Esophagus muscularis mucosa (tissue), 4 donors: ENCODE measurements around the gene DIPK1A.
A peak's percentile ranks its signal among the peaks of the same experiment; 100 is the strongest.

Experiments used
- EP300 ChIP-seq: sonication (generic); formaldehyde crosslinking; IDR thresholded peaks from one replicate; pipeline ENCODE4 v1.6.1; 2017; ENCODE audit warnings: antibody characterized with exemption
- POLR2A ChIP-seq: fragments of 450-650 bp; IDR thresholded peaks from one replicate; pipeline ENCODE4 v1.6.1; 2017; ENCODE audit warnings: antibody characterized with exemption, moderate library complexity, mild to moderate bottlenecking, low read depth
- POLR2AphosphoS5 ChIP-seq, 2 donors: sonication (generic); formaldehyde crosslinking; IDR thresholded peaks; one replicate each; pipeline ENCODE4 v1.6.1; 2017; ENCODE audit warnings: antibody characterized with exemption in 2 of 2
- TF ChIP-seq, protein P1 (sequence below), 3 experiments: fragments of 200-600 bp in 2 of 3; fragments of 450-650 bp in 1 of 3; sonication (generic) in 2 of 3; IDR thresholded peaks; one replicate each; pipeline ENCODE4 v1.5.1; 2017 to 2019; ENCODE audit warnings: antibody characterized with exemption in 3 of 3, mild to moderate bottlenecking in 2 of 3, moderate library complexity in 1 of 3

DNA sequence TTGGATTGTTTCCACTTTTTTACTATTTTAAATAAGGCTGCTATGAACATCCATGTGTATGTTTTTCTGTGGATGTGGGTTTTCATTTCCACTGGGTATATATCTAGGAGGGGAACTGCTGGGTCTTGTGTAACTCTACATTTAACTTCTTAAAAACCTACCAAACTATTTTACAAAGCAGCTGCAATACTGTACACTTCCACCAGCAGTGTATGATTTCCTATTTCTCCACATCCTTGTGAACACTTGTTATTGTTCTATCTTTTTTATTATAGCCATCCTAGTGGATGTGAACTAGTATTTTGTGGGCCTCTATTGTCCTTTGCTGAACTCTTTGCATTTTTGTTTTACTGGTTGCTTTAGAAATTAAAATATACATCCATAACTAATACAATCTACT, 33.4 kb downstream of the DIPK1A start:
- TF ChIP-seq, protein P1, sequence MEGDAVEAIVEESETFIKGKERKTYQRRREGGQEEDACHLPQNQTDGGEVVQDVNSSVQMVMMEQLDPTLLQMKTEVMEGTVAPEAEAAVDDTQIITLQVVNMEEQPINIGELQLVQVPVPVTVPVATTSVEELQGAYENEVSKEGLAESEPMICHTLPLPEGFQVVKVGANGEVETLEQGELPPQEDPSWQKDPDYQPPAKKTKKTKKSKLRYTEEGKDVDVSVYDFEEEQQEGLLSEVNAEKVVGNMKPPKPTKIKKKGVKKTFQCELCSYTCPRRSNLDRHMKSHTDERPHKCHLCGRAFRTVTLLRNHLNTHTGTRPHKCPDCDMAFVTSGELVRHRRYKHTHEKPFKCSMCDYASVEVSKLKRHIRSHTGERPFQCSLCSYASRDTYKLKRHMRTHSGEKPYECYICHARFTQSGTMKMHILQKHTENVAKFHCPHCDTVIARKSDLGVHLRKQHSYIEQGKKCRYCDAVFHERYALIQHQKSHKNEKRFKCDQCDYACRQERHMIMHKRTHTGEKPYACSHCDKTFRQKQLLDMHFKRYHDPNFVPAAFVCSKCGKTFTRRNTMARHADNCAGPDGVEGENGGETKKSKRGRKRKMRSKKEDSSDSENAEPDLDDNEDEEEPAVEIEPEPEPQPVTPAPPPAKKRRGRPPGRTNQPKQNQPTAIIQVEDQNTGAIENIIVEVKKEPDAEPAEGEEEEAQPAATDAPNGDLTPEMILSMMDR (IDR thresholded peaks at IDR 0.05): peak in 1 of 3 experiments; percentile 20
- TF ChIP-seq EP300 (no peak), POLR2AphosphoS5 (IDR thresholded peaks at IDR 0.05) (no peak), POLR2A (no peak)
